Measurements from ENCODE around the gene LYZL6. TPM values are rescaled to one million over a fixed set of nuclear protein-coding genes. Genes with fewer than 3 reads are reported as not detected.
A peak's percentile ranks its signal among the peaks of the same experiment; 100 is the strongest.
"Not testable (repeated sequence)": the region's sequence is repeated elsewhere in the genome, so short reads cannot be mapped to it uniquely, and the experiment has no call there.

LYZL6 gene
- polyA plus RNA-seq, 3 donors from 2014 or later: not detected

GRCh38 chr17:35897772-35898171 is 45.7 kb downstream of the LYZL6 start:
- peaks cover 0 to 21% (median 2%) of the 10 kb centered on the region in 3 donors for H3K27me3 Mint-ChIP-seq (ENCODE audit: low read depth in 3 of 3)
- not testable (repeated sequence) for DNase-seq, H3K9me3 Mint-ChIP-seq, H3K36me3 Mint-ChIP-seq
- H3K4me1 Mint-ChIP-seq: peaks cover 95 to 96% of the 10 kb centered on the region in 2 donors
- H3K4me3 Mint-ChIP-seq: peak overlapping the region; percentile 72 to 86 (median 82)
- peak overlapping the region; percentile 91 to 99 (median 96) for H3K27ac Mint-ChIP-seq

- peak overlapping the region; percentile 88 to 99 (median 98) for H3K27ac Mint-ChIP-seq
- peak overlapping the region; percentile 81 to 90 (median 84) for H3K4me3 Mint-ChIP-seq
- no peaks in the 10 kb centered on the region for H3K36me3 Mint-ChIP-seq
- H3K9me3 Mint-ChIP-seq: no peaks in the 10 kb centered on the region
- H3K4me1 Mint-ChIP-seq: peaks cover 95 to 96% of the 10 kb centered on the region in 2 donors
- peak; percentile 86 to 90 (median 88) for DNase-seq
- H3K27me3 Mint-ChIP-seq (ENCODE audit: low read depth in 3 of 3): peaks cover 2 to 29% (median 12%) of the 10 kb centered on the region in 3 donors
These were observed 47.6 kb downstream of the LYZL6 start for GRCh38 chr17:35895636-35896587.

- H3K9me3 Mint-ChIP-seq: no peaks in the 10 kb centered on the region
These were observed 49.3 kb downstream of the LYZL6 start for GRCh38 chr17:35894206-35894605.

GRCh38 chr17:35893751-35894150 is 49.8 kb downstream of the LYZL6 start:
- Mint-ChIP-seq H3K27me3 (ENCODE audit: low read depth in 3 of 3) (peaks cover 5 to 33% (median 18%) of the 10 kb centered on the region in 3 donors), H3K4me3 (peak overlapping the region in 2 of 5 donors; percentile 42 to 65), H3K9me3 (no peaks in the 10 kb centered on the region), H3K36me3 (no peaks in the 10 kb centered on the region), H3K27ac (peak overlapping the region; percentile 88 to 100 (median 98)), H3K4me1 (peaks cover 95% of the 10 kb centered on the region in 2 donors)
- no peak for DNase-seq

More at GRCh38 chr17:35894206-35894605, 49.3 kb downstream of the LYZL6 start:
- Mint-ChIP-seq H3K36me3 (no peaks in the 10 kb centered on the region), H3K27me3 (ENCODE audit: low read depth in 3 of 3) (peaks cover 5 to 29% (median 18%) of the 10 kb centered on the region in 3 donors), H3K4me3 (peak overlapping the region in 3 of 5 donors; percentile 25 to 65 (median 48)), H3K4me1 (peaks cover 95% of the 10 kb centered on the region in 2 donors), H3K27ac (peak overlapping the region; percentile 86 to 100 (median 96))
- DNase-seq: no peak

GRCh38 chr17:35892091-35893035 is 51.1 kb downstream of the LYZL6 start:
- peaks cover 5 to 31% (median 16%) of the 10 kb centered on the region in 3 donors for H3K27me3 Mint-ChIP-seq (ENCODE audit: low read depth in 3 of 3)
- H3K27ac Mint-ChIP-seq: peak overlapping the region; percentile 88 to 100 (median 98)
- no peaks in the 10 kb centered on the region for H3K9me3 Mint-ChIP-seq
- H3K4me3 Mint-ChIP-seq: peak overlapping the region; percentile 73 to 82 (median 78)
- peaks cover 91% of the 10 kb centered on the region in 2 donors for H3K4me1 Mint-ChIP-seq
- no peaks in the 10 kb centered on the region for H3K36me3 Mint-ChIP-seq
- peak in 2 of 3 donors; percentile 39 for DNase-seq

GRCh38 chr17:35891269-35891668 is 52.2 kb downstream of the LYZL6 start:
- Mint-ChIP-seq H3K27me3 (ENCODE audit: low read depth in 3 of 3) (peaks cover 5 to 29% (median 16%) of the 10 kb centered on the region in 3 donors), H3K36me3 (no peaks in the 10 kb centered on the region), H3K9me3 (no peaks in the 10 kb centered on the region), H3K27ac (peak overlapping the region; percentile 88 to 100 (median 98)), H3K4me3 (peak overlapping the region; percentile 65 to 80 (median 73)), H3K4me1 (peaks cover 88 to 94% of the 10 kb centered on the region in 2 donors)
- no peak for DNase-seq

- Mint-ChIP-seq H3K27ac (peak overlapping the region; percentile 88 to 100 (median 98)), H3K27me3 (ENCODE audit: low read depth in 3 of 3) (peaks cover 5 to 24% (median 16%) of the 10 kb centered on the region in 3 donors), H3K4me3 (peak overlapping the region; percentile 65 to 80 (median 73)), H3K4me1 (peaks cover 82 to 90% of the 10 kb centered on the region in 2 donors), H3K36me3 (no peaks in the 10 kb centered on the region), H3K9me3 (no peaks in the 10 kb centered on the region)
- DNase-seq: peak; percentile 89 to 92 (median 91)
These were observed 52.7 kb downstream of the LYZL6 start for GRCh38 chr17:35890774-35891155.

GRCh38 chr17:35889818-35890773 is 53.4 kb downstream of the LYZL6 start:
- Mint-ChIP-seq H3K36me3 (no peaks in the 10 kb centered on the region), H3K27me3 (ENCODE audit: low read depth in 3 of 3) (peaks cover 5 to 24% (median 16%) of the 10 kb centered on the region in 3 donors), H3K4me1 (peaks cover 76 to 88% of the 10 kb centered on the region in 2 donors), H3K27ac (peak overlapping the region; percentile 88 to 100 (median 98)), H3K4me3 (peak overlapping the region; percentile 66 to 80 (median 77)), H3K9me3 (no peaks in the 10 kb centered on the region)
- peak in 2 of 3 donors; percentile 42 for DNase-seq

GRCh38 chr17:35889241-35889640 is 54.3 kb downstream of the LYZL6 start:
- H3K27ac Mint-ChIP-seq: peak overlapping the region; percentile 88 to 100 (median 96)
- peak overlapping the region; percentile 66 to 77 (median 72) for H3K4me3 Mint-ChIP-seq
- H3K4me1 Mint-ChIP-seq: peaks cover 70 to 80% of the 10 kb centered on the region in 2 donors

More at GRCh38 chr17:35889241-35889640, 54.3 kb downstream of the LYZL6 start:
- H3K27me3 Mint-ChIP-seq (ENCODE audit: low read depth in 3 of 3): peaks cover 5 to 24% (median 16%) of the 10 kb centered on the region in 3 donors
- no peaks in the 10 kb centered on the region for H3K9me3 Mint-ChIP-seq
- H3K36me3 Mint-ChIP-seq: no peaks in the 10 kb centered on the region
- DNase-seq: peak; percentile 74 to 80 (median 78)

Other genes with a start within 250 kb of the LYZL6 start
- not detected for gene RASL10B, start 212.1 kb downstream of the LYZL6 start, polyA plus RNA-seq
- gene GAS2L2, start 190.5 kb downstream of the LYZL6 start, polyA plus RNA-seq: not detected
- gene C17orf50, start 182.8 kb downstream of the LYZL6 start, polyA plus RNA-seq: under 1 TPM in 2 of 3 donors, not detected in 1; 0.28 to 0.34 TPM
- gene MMP28, start 148.1 kb downstream of the LYZL6 start, polyA plus RNA-seq: not detected
- 10 to 100 TPM in 2 of 3 donors, 1 to 10 TPM in 1; 9.4 to 35.5 (median 10.3) TPM for gene TAF15, start 134.2 kb downstream of the LYZL6 start, polyA plus RNA-seq
- gene HEATR9, start 74.8 kb downstream of the LYZL6 start, polyA plus RNA-seq: under 1 TPM in 2 of 3 donors, not detected in 1; 0.11 to 0.19 TPM
- 1,000 to 10,000 TPM; 1,095 to 2,255 (median 1,960) TPM for gene CCL5, start 63.4 kb downstream of the LYZL6 start, polyA plus RNA-seq
- gene RDM1, start 12.9 kb downstream of the LYZL6 start, polyA plus RNA-seq: 1 to 10 TPM in 1 of 3 donors, under 1 TPM in 1, not detected in 1; 0.82 to 1.7 TPM
- gene CCL16, start 37.8 kb upstream of the LYZL6 start, polyA plus RNA-seq: not detected
- not detected for gene CCL14, start 43.0 kb upstream of the LYZL6 start, polyA plus RNA-seq
- gene CCL15, start 57.8 kb upstream of the LYZL6 start, polyA plus RNA-seq: not detected
- 1 to 10 TPM in 2 of 3 donors, under 1 TPM in 1; 0.60 to 2.6 (median 2.1) TPM for gene CCL23, start 74.3 kb upstream of the LYZL6 start, polyA plus RNA-seq
- gene CCL18, start 120.6 kb upstream of the LYZL6 start, polyA plus RNA-seq: under 1 TPM in 1 of 3 donors, not detected in 2; 0.24 TPM
- 100 to 1,000 TPM; 120 to 149 (median 128) TPM for gene CCL3, start 146.4 kb upstream of the LYZL6 start, polyA plus RNA-seq
- gene CCL4, start 160.1 kb upstream of the LYZL6 start, polyA plus RNA-seq: 1,000 to 10,000 TPM in 1 of 3 donors, 100 to 1,000 TPM in 2; 748 to 1,008 (median 970) TPM
- not detected for gene TBC1D3B, start 232.9 kb upstream of the LYZL6 start, polyA plus RNA-seq